ENCODE measurements around the gene PRICKLE4. TPM values are rescaled to one million over a fixed set of nuclear protein-coding genes. Genes with fewer than 3 reads are reported as not detected.
"Not testable (repeated sequence)": the region's sequence is repeated elsewhere in the genome, so short reads cannot be mapped to it uniquely, and the experiment has no call there.

Gene PRICKLE4
- total RNA-seq, 1 donor from 2014 or later, result 14.2 TPM

- DNase-seq (ENCODE audit: low spot score), result no peak
These were observed 36.3 kb upstream of the PRICKLE4 start for GRCh38 chr6:41744236-41744787.

- no peak for DNase-seq (ENCODE audit: low spot score)
These were observed 34.5 kb upstream of the PRICKLE4 start for GRCh38 chr6:41746107-41746506.

GRCh38 chr6:41747256-41748101 lies 33.1 kb upstream of the PRICKLE4 start, which contains the start of gene PGC:
Gene PGC (minus strand): TSS chr6:41747397. CDS start chr6:41747334, 63 bp downstream.
- DNase-seq (ENCODE audit: low spot score), result no peak

GRCh38 chr6:41748102-41748477 lies 32.5 kb upstream of the PRICKLE4 start:
- no peak for DNase-seq (ENCODE audit: low spot score)

GRCh38 chr6:41748542-41748941 lies 32.0 kb upstream of the PRICKLE4 start:
- DNase-seq (ENCODE audit: low spot score), result no peak

GRCh38 chr6:41750374-41750773 lies 30.2 kb upstream of the PRICKLE4 start:
- no peak for DNase-seq (ENCODE audit: low spot score)

- DNase-seq (ENCODE audit: low spot score), result no peak
These were observed 24.7 kb upstream of the PRICKLE4 start for GRCh38 chr6:41755895-41756294.

- no peak for DNase-seq (ENCODE audit: low spot score)
These were observed 24.2 kb upstream of the PRICKLE4 start for GRCh38 chr6:41756354-41756753.

GRCh38 chr6:41757271-41757670 lies 23.3 kb upstream of the PRICKLE4 start:
- no peak for DNase-seq (ENCODE audit: low spot score)

- DNase-seq (ENCODE audit: low spot score), result no peak
These were observed 22.5 kb upstream of the PRICKLE4 start for GRCh38 chr6:41757931-41758640.

- no peak for DNase-seq (ENCODE audit: low spot score)
These were observed 21.9 kb upstream of the PRICKLE4 start for GRCh38 chr6:41758641-41759035.

- no peak for DNase-seq (ENCODE audit: low spot score)
These were observed 21.3 kb upstream of the PRICKLE4 start for GRCh38 chr6:41759106-41759904.

- no peak for DNase-seq (ENCODE audit: low spot score)
These were observed 20.5 kb upstream of the PRICKLE4 start for GRCh38 chr6:41759905-41760579.

GRCh38 chr6:41763470-41763869 lies 17.1 kb upstream of the PRICKLE4 start:
- no peak for DNase-seq (ENCODE audit: low spot score)

GRCh38 chr6:41766043-41766664 lies 14.4 kb upstream of the PRICKLE4 start:
- DNase-seq (ENCODE audit: low spot score), result not testable (repeated sequence)

- DNase-seq (ENCODE audit: low spot score), result peak; percentile 87
These were observed 13.3 kb upstream of the PRICKLE4 start for GRCh38 chr6:41767112-41767833.

GRCh38 chr6:41768545-41769308 lies 11.9 kb upstream of the PRICKLE4 start:
- peak; percentile 60 for DNase-seq (ENCODE audit: low spot score)

- no peak for DNase-seq (ENCODE audit: low spot score)
These were observed 11.2 kb upstream of the PRICKLE4 start for GRCh38 chr6:41769376-41769775.

- DNase-seq (ENCODE audit: low spot score), result no peak
These were observed 10.1 kb upstream of the PRICKLE4 start for GRCh38 chr6:41770381-41771057.
